IPS-11a (cell line): ENCODE measurements around the gene CCDC78.

Experiments
- H3K4me3 ChIP-seq: one replicate; pipeline ENCODE4 v1.5.1; 2013; ENCODE audit warnings: low read depth, low read length, control low read depth

The CCDC78 gene

GRCh38 chr16:726438-727290 lies at the start of gene CCDC78, which contains the start of gene HAGHL:
TSS of gene CCDC78 (minus strand) at chr16:726443. CDS start at chr16:726367, 76 bp downstream.
TSS of gene HAGHL (plus strand) at chr16:727106. CDS start at chr16:727510, 404 bp downstream.
- peak within 1 kb of the TSS; percentile 50 for H3K4me3 ChIP-seq

GRCh38 chr16:775236-775796 lies 49.1 kb upstream of the CCDC78 start:
- H3K4me3 ChIP-seq: no peak overlapping the region

GRCh38 chr16:774086-775001 lies 48.1 kb upstream of the CCDC78 start:
- H3K4me3 ChIP-seq: no peak overlapping the region

- no peak overlapping the region for H3K4me3 ChIP-seq
Measured at GRCh38 chr16:772959-773358, 46.7 kb upstream of the CCDC78 start.

GRCh38 chr16:770411-770810 lies 44.2 kb upstream of the CCDC78 start:
- no peak overlapping the region for H3K4me3 ChIP-seq

GRCh38 chr16:769934-770333 lies 43.7 kb upstream of the CCDC78 start:
- no peak overlapping the region for H3K4me3 ChIP-seq

GRCh38 chr16:769184-769784 lies 43.0 kb upstream of the CCDC78 start:
- H3K4me3 ChIP-seq: no peak overlapping the region

- H3K4me3 ChIP-seq: no peak overlapping the region
Measured at GRCh38 chr16:768428-768827, 42.2 kb upstream of the CCDC78 start.

GRCh38 chr16:767743-768235 lies 41.5 kb upstream of the CCDC78 start:
- no peak overlapping the region for H3K4me3 ChIP-seq

GRCh38 chr16:766820-767640 lies 40.8 kb upstream of the CCDC78 start:
- H3K4me3 ChIP-seq: no peak overlapping the region

- no peak overlapping the region for H3K4me3 ChIP-seq
Measured at GRCh38 chr16:766008-766819, 40.0 kb upstream of the CCDC78 start.

- H3K4me3 ChIP-seq: no peak overlapping the region
Measured at GRCh38 chr16:765488-765865, 39.2 kb upstream of the CCDC78 start.

GRCh38 chr16:764848-765487 lies 38.7 kb upstream of the CCDC78 start:
- no peak overlapping the region for H3K4me3 ChIP-seq

- no peak overlapping the region for H3K4me3 ChIP-seq
Measured at GRCh38 chr16:764184-764750, 38.0 kb upstream of the CCDC78 start.

GRCh38 chr16:763369-764183 lies 37.3 kb upstream of the CCDC78 start:
- no peak overlapping the region for H3K4me3 ChIP-seq

GRCh38 chr16:762595-763268 lies 36.5 kb upstream of the CCDC78 start:
- no peak overlapping the region for H3K4me3 ChIP-seq
